Effector memory CD8-positive, alpha-beta T cell (primary cell): ENCODE measurements around the gene HPCA.

ENCODE experiments used
- ATAC-seq: fragments of 150-1000 bp; cut with Tn5 transposase; replicated peaks from 2 replicates; pipeline ENCODE4 v1.10.0; 2021; ENCODE audit warnings: mild to moderate bottlenecking, moderate library complexity
- DNase-seq, 3 experiments: peaks; one replicate each; pipeline ENCODE4 v3.0.0; 2021
- H3K27ac Mint-ChIP-seq, 2 donors: one replicate each; pipeline ENCODE4 v1.8.0; 2022; ENCODE audit warnings: mild to moderate bottlenecking in 2 of 2, mixed read lengths in 2 of 2, moderate library complexity in 2 of 2
- H3K27me3 Mint-ChIP-seq, 2 donors: one replicate each; pipeline ENCODE4 v1.8.0; 2022; ENCODE audit warnings: mixed read lengths in 2 of 2
- H3K36me3 Mint-ChIP-seq: one replicate; pipeline ENCODE4 v1.8.0; 2022; ENCODE audit warnings: mild to moderate bottlenecking, moderate library complexity, mixed read lengths; ENCODE audit not compliant: insufficient read depth
- H3K4me1 Mint-ChIP-seq, 2 donors: one replicate each; pipeline ENCODE4 v1.8.0; 2022; ENCODE audit warnings: low read depth in 2 of 2, mixed read lengths in 2 of 2
- H3K4me3 Mint-ChIP-seq, 2 donors: one replicate each; pipeline ENCODE4 v1.8.0; 2022; ENCODE audit warnings: mild to moderate bottlenecking in 2 of 2, mixed read lengths in 2 of 2, moderate library complexity in 2 of 2
- H3K9me3 Mint-ChIP-seq, 2 donors: one replicate each; pipeline ENCODE4 v1.8.0; 2022; ENCODE audit warnings: mixed read lengths in 2 of 2

Gene HPCA

DNA sequence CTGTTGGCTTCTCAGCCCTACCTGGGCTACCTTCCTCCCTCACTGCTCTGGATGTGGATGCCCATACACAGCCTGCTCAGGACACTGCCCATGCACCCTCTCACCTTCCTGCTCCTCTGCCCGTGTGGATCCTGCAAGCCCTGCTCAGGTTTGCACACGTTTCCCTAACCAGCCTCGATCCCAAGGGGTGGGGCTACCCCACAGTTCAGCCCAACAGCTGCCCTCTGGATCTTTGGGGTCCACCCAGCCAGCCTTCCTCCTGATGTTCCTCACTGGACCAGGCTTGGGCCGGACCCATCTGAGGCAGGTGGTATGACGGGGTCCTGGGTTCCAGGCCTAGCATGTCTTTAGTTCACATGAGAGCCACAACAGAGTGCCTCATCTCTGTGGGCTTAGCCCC lies 10.2 kb downstream of the HPCA start:
- DNase-seq (no peak), ATAC-seq (no peak)
- H3K27ac Mint-ChIP-seq: no peak overlapping the region
- H3K27me3 Mint-ChIP-seq: peaks cover 45 to 100% of the 10 kb centered on the region in 2 donors
- no peaks in the 10 kb centered on the region for H3K9me3 Mint-ChIP-seq
- no peak overlapping the region for H3K4me3 Mint-ChIP-seq
- H3K4me1 Mint-ChIP-seq: peaks cover 4 to 16% of the 10 kb centered on the region in 2 donors
- H3K36me3 Mint-ChIP-seq: no peaks in the 10 kb centered on the region

DNA sequence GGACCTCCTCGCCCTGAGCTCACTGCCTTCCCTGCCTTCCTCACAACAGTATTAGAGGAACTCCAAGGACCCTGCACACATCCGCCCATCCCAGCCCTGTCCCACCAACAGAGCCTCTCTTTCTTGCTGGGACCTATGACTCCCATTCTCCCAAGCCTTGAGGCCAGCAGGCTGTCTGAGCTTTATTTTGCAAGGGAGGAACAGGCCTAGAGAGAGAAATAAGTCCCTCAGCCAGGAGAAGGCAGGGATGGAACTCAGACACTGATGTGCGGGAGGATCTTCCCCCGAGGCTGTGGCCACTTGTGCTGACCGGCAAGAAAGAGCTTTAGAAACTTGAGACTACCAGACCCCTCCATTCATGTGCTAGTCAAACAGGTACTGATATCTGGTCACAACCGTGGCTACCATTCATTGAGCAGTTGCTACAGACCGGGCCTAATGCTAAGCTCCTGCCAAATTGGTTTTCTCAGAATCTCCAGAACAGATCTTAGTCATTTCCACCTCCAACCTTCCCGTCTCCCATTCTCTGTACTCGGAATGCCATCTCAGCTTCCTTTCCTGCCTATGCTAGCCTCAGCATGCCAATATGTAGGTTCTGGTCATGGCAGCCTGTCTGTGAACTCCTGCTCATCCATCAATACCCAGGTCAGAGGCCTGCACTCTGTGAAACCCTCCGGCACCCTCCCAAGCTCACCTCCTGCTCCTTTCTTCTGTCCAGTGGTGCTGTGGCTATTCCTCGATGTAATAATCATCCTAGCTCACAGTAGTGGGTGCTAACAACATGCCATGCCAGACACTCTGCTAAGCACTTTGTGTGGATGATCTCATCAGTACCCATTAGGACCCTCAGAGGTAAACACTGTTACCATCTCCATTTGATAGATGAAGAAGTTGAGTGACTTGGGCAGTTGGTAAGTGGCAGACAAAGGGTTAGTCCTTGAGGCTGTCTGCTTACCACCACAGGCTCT lies 11.1 kb downstream of the HPCA start:
- no peak overlapping the region for H3K4me3 Mint-ChIP-seq
- no peak for ATAC-seq
- H3K9me3 Mint-ChIP-seq: no peaks in the 10 kb centered on the region
- peaks cover 4 to 19% of the 10 kb centered on the region in 2 donors for H3K4me1 Mint-ChIP-seq
- no peak overlapping the region for H3K27ac Mint-ChIP-seq
- H3K27me3 Mint-ChIP-seq: peaks cover 45 to 100% of the 10 kb centered on the region in 2 donors
- no peak for DNase-seq
- no peaks in the 10 kb centered on the region for H3K36me3 Mint-ChIP-seq

- no peak for DNase-seq
- H3K4me3 Mint-ChIP-seq: no peak overlapping the region
- no peaks in the 10 kb centered on the region for H3K36me3 Mint-ChIP-seq
- peaks cover 4 to 16% of the 10 kb centered on the region in 2 donors for H3K4me1 Mint-ChIP-seq
- H3K27ac Mint-ChIP-seq: no peak overlapping the region
- H3K9me3 Mint-ChIP-seq: no peaks in the 10 kb centered on the region
- H3K27me3 Mint-ChIP-seq: peaks cover 47 to 100% of the 10 kb centered on the region in 2 donors
- ATAC-seq: no peak
Observed at GRCh38 chr1:32898056-32898455, 11.8 kb downstream of the HPCA start.

DNA sequence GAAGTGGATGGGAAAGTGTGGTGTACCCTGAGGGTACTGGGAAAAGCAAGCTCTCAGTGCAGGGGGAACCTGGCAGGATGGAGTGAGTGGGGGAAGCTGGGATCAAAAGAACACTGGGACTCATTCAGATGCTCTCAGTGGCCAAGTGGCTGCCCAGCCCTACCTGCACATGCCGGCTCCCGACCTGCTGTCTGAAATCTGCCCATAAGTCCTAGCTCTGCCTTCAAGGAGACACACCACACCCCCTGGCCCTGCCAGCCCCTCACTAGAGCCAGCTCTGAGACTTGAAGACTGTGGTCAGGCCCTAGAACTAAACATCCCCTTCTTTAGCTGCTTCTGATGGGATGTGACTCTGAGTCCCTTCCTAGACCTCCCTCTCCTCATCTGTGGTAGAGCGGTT lies 12.7 kb downstream of the HPCA start:
- Mint-ChIP-seq H3K4me1 (peaks cover 4 to 11% of the 10 kb centered on the region in 2 donors), H3K27me3 (peaks cover 47 to 94% of the 10 kb centered on the region in 2 donors), H3K9me3 (no peaks in the 10 kb centered on the region), H3K4me3 (no peak overlapping the region), H3K36me3 (no peaks in the 10 kb centered on the region), H3K27ac (no peak overlapping the region)
- no peak for ATAC-seq
- no peak for DNase-seq

- peaks cover 47 to 86% of the 10 kb centered on the region in 2 donors for H3K27me3 Mint-ChIP-seq
- H3K4me3 Mint-ChIP-seq: peak overlapping the region in 1 of 2 donors; percentile 82
- ATAC-seq (no peak), DNase-seq (no peak)
- peaks cover 4 to 11% of the 10 kb centered on the region in 2 donors for H3K4me1 Mint-ChIP-seq
- H3K9me3 Mint-ChIP-seq: no peaks in the 10 kb centered on the region
- no peaks in the 10 kb centered on the region for H3K36me3 Mint-ChIP-seq
- no peak overlapping the region for H3K27ac Mint-ChIP-seq
Observed at GRCh38 chr1:32899586-32900296, 13.4 kb downstream of the HPCA start.

DNA sequence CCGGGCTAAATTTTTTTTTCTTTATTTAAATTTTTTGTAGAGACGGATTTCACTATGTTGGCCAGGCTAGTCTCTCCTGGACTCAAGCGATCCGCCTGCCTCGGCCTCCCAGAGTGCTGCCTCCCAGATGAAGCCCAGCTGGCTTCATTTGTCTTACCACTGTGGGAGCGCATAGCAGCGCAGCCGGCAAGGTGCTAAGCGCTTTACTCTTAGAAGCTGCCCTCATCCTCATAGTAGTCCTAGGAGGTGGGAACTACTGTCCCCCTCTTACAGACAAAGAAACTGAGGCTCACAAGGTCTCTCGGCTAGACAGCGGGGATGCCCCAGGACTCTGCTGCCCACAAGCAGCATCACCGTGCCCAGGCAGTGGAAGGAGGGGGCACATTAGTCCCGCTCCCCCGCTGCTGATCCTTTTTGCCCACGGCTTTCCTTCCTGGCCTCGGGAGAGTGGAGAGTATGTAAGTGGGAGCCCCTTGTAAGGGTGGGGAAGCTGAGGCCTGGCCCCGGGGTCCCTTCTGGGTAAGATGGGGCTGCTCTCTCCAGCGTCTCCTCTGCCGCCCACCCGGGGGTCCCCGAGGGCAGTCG lies 14.2 kb downstream of the HPCA start:
- no peak for ATAC-seq
- no peaks in the 10 kb centered on the region for H3K36me3 Mint-ChIP-seq
- no peak for DNase-seq
- H3K27me3 Mint-ChIP-seq: peaks cover 47 to 79% of the 10 kb centered on the region in 2 donors
- H3K27ac Mint-ChIP-seq: peak overlapping the region in 1 of 2 donors; percentile 35
- H3K9me3 Mint-ChIP-seq: no peaks in the 10 kb centered on the region
- peaks cover 4 to 11% of the 10 kb centered on the region in 2 donors for H3K4me1 Mint-ChIP-seq
- peak overlapping the region; percentile 81 to 82 for H3K4me3 Mint-ChIP-seq

DNA sequence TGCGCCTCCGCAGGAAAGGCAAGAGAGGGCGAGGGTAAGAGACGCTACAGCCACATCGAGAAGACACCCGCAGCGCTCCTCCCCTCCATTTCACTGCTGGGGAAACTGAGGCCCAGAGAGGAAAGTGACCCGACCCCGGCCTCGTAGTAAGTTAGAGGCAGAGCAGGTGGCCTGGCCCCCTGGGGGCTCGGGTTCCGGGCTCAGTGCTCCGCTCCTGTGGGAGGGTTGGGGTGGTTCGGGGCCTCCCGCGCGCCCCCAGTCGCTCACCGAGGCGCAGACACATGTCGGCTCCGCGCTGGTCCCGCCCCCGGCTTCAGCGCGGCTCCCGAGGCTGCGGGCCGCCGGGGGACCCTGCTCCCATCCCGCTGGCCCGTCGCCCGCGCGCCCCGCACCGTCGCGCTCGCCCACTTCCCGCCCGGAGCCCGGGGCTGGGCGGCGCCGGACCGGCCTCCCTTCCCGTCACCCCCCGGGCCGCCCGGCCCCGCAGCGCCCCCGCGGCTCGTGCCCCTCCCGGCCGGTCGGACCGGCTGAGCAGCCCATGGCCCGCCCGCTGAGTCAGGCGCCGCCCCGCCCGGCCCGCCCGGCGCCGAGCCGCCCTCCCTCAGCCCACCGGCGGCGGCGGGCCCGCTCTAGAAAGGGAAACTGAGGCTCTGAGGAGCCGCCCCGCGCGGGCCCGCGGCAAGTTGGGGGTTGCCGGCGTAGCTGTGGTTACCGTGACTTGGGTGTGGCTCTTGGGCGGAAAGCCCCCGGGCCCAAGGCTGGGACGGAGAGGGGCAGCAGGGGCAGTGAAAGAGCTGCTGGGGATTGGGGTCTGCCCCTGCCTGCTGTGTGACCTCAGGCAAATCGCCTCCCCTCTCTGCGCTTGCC lies 14.9 kb downstream of the HPCA start, which contains the start of gene TMEM54:
Gene TMEM54, minus strand, starts transcription at position 434 of the 867 bp plus-strand sequence. Its CDS starts 151 bp downstream, at position 283.
- Mint-ChIP-seq H3K36me3 (no peaks in the 10 kb centered on the region), H3K9me3 (no peaks in the 10 kb centered on the region), H3K4me1 (peaks cover 4 to 11% of the 10 kb centered on the region in 2 donors), H3K4me3 (peak within 1 kb of the TSS; percentile 81 to 82), H3K27ac (peak within 1 kb of the TSS in 1 of 2 donors; percentile 35), H3K27me3 (peaks cover 45 to 71% of the 10 kb centered on the region in 2 donors)
- ATAC-seq (peak; percentile 73), DNase-seq (no peak)

DNA sequence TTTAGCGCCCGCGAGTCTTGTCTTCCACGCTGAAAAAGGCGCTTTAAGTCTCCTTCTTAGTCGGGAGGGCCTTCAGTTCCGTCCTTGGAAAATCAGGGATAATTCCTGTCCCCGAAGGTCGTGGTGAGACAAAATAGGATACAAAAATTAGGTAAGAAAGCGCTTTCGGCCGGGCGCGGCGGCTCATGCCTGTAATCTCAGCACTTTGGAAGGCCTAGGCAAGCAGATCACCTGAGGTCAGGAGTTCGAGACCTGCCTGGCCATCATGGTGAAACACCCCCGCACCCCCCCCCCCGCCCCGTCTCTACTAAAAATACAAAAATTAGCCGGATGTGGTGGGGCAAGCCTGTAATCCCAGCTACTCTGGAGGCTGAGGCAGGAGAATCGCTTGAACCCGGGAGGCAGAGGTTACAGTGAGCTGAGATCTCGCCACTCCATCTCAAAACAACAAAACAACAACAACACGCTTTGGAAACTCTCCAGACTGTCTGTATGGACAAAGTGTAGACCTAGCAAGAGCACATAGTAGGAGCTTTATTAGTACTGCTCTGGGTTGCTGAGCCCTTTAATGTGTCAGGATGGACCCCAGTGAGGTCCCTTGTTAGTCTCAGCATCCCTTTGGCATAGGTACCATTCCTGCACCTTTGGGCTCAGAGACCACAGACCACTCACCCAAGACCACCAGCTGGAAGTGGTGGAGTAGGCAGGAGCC lies 15.7 kb downstream of the HPCA start:
- H3K4me3 Mint-ChIP-seq: peak overlapping the region; percentile 79 to 80
- no peaks in the 10 kb centered on the region for H3K36me3 Mint-ChIP-seq
- no peak for DNase-seq
- peaks cover 4 to 11% of the 10 kb centered on the region in 2 donors for H3K4me1 Mint-ChIP-seq
- peaks cover 38 to 63% of the 10 kb centered on the region in 2 donors for H3K27me3 Mint-ChIP-seq
- no peak overlapping the region for H3K27ac Mint-ChIP-seq
- ATAC-seq: no peak
- no peaks in the 10 kb centered on the region for H3K9me3 Mint-ChIP-seq

DNA sequence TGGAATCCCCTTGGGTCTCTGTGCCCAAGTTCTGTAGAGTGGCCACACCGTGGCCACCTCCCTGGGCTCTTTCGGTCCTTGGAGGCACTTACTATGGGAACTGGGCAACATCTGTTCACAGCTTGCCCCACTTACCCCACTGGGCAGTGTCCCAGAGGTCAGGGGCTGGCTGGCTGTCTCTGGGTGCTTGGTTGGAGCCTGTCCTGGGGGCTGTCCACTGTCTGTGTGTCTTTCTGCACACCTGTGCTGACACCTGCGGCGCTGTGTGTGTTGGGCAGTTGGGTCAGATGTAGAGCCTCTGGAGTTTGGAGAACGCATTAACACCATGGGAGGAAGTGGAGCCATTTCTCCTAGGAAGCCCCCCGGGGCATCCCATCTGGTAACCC lies 16.2 kb downstream of the HPCA start:
- no peak overlapping the region for H3K27ac Mint-ChIP-seq
- ATAC-seq (no peak), DNase-seq (no peak)
- H3K4me3 Mint-ChIP-seq: peak overlapping the region; percentile 79 to 80
- H3K4me1 Mint-ChIP-seq: peaks cover 4 to 11% of the 10 kb centered on the region in 2 donors
- peaks cover 37 to 58% of the 10 kb centered on the region in 2 donors for H3K27me3 Mint-ChIP-seq
- no peaks in the 10 kb centered on the region for H3K36me3 Mint-ChIP-seq
- no peaks in the 10 kb centered on the region for H3K9me3 Mint-ChIP-seq

GRCh38 chr1:32903991-32904785 lies 17.9 kb downstream of the HPCA start:
- Mint-ChIP-seq H3K9me3 (no peaks in the 10 kb centered on the region), H3K4me1 (peaks cover 4 to 11% of the 10 kb centered on the region in 2 donors), H3K27me3 (peaks cover 23 to 41% of the 10 kb centered on the region in 2 donors), H3K4me3 (no peak overlapping the region), H3K27ac (no peak overlapping the region), H3K36me3 (no peaks in the 10 kb centered on the region)
- no peak for ATAC-seq
- DNase-seq: no peak

GRCh38 chr1:32904797-32905196 lies 18.5 kb downstream of the HPCA start:
- H3K9me3 Mint-ChIP-seq: no peaks in the 10 kb centered on the region
- H3K4me3 Mint-ChIP-seq: no peak overlapping the region
- peaks cover 4 to 11% of the 10 kb centered on the region in 2 donors for H3K4me1 Mint-ChIP-seq
- H3K27me3 Mint-ChIP-seq: peaks cover 20 to 35% of the 10 kb centered on the region in 2 donors
- H3K36me3 Mint-ChIP-seq: no peaks in the 10 kb centered on the region
- DNase-seq (no peak), ATAC-seq (no peak)
- no peak overlapping the region for H3K27ac Mint-ChIP-seq
